ENCODE data around the gene PRKACG.
"Not testable (repeated sequence)": the region's sequence is repeated elsewhere in the genome, so short reads cannot be mapped to it uniquely, and the experiment has no call there.

Gene PRKACG

GRCh38 chr9:69014013-69014412, at the start of gene PRKACG:
Gene PRKACG (minus strand): TSS chr9:69014113. CDS start chr9:69014092, 21 bp downstream.
- FAIRE-seq, result no peak

- FAIRE-seq, result no peak
These were observed 48.3 kb upstream of the PRKACG start for GRCh38 chr9:69062195-69062594.

GRCh38 chr9:69060766-69061165, 46.9 kb upstream of the PRKACG start:
- no peak for FAIRE-seq

- no peak for FAIRE-seq
These were observed 44.2 kb upstream of the PRKACG start for GRCh38 chr9:69058101-69058500.

- FAIRE-seq, result no peak
These were observed 42.4 kb upstream of the PRKACG start for GRCh38 chr9:69056191-69056815.

- no peak for FAIRE-seq
These were observed 41.1 kb upstream of the PRKACG start for GRCh38 chr9:69054989-69055388.

- not testable (repeated sequence) for FAIRE-seq
These were observed 37.0 kb upstream of the PRKACG start for GRCh38 chr9:69050936-69051335.

- no peak for FAIRE-seq
These were observed 35.2 kb upstream of the PRKACG start for GRCh38 chr9:69049094-69049493.

- FAIRE-seq, result no peak
These were observed 33.5 kb upstream of the PRKACG start for GRCh38 chr9:69047371-69047770.

- no peak for FAIRE-seq
These were observed 32.8 kb upstream of the PRKACG start for GRCh38 chr9:69046723-69047122.

- FAIRE-seq, result no peak
These were observed 31.9 kb upstream of the PRKACG start for GRCh38 chr9:69045821-69046220.

GRCh38 chr9:69044240-69045219, 30.6 kb upstream of the PRKACG start:
- FAIRE-seq, result no peak

GRCh38 chr9:69040646-69041045, 26.7 kb upstream of the PRKACG start:
- FAIRE-seq, result no peak

- no peak for FAIRE-seq
These were observed 22.9 kb upstream of the PRKACG start for GRCh38 chr9:69036799-69037198.

GRCh38 chr9:69036309-69036708, 22.4 kb upstream of the PRKACG start:
- FAIRE-seq, result no peak

- no peak for FAIRE-seq
These were observed 21.8 kb upstream of the PRKACG start, which contains the start of gene FXN for GRCh38 chr9:69035438-69036308. Gene FXN (plus strand): TSS chr9:69035752. CDS start chr9:69035783, 31 bp downstream.

- no peak for FAIRE-seq
These were observed 20.2 kb upstream of the PRKACG start for GRCh38 chr9:69034071-69034470.

- no peak for FAIRE-seq
These were observed 17.1 kb upstream of the PRKACG start for GRCh38 chr9:69030851-69031645.

GRCh38 chr9:69029535-69029934, 15.6 kb upstream of the PRKACG start:
- no peak for FAIRE-seq

GRCh38 chr9:69028754-69029153, 14.8 kb upstream of the PRKACG start:
- FAIRE-seq, result no peak

- no peak for FAIRE-seq
These were observed 13.6 kb upstream of the PRKACG start for GRCh38 chr9:69027355-69028097.
